A549 treated with GW870086 at 1 μM for 4 hours (cell line): ENCODE results near the gene SWAP70. TPM values are rescaled to one million over a fixed set of nuclear protein-coding genes. Genes with fewer than 3 reads are reported as not detected.

Experiments
- total RNA-seq: library from RNA; stranded (reverse); fragments of 200-300 nt; extraction: Qiagen RNA extraction; gene quantifications from 5 replicates; pipeline ENCODE4 v1.2.3, GENCODE V29; 2022; ENCODE audit warnings: low read depth

Gene SWAP70
- 24.5 to 30.0 TPM (median 28.9 TPM) in 5 replicates for total RNA-seq

DNA sequence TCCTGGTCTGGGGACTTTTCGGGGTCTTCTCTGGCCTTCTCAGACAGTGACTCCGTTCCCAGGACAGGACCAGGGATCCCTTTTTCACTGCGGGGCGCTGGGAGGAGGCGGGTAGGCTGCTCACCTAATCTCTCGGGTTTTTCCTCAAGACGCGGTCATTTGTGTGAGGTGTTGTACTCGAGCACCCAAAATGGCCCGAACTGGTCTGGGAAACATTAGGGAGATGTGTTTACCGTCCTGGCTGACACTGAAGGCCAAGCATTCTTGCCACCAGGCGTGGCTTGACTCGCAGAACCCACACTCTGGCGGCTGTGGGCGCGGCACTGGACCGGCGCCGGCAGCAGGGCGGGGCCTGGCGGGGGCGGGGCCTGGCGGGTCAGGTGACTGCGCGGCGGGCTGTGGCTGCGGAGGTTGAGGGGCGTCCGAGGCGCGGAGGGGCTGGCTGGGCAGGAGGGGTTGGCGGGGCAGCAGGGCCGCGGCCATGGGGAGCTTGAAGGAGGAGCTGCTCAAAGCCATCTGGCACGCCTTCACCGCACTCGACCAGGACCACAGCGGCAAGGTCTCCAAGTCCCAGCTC lies at the start of gene SWAP70:
TSS of gene SWAP70 (plus strand) at position 379 of the 577 bp plus-strand sequence. CDS start at position 482, 103 bp downstream.

Other genes with a start within 250 kb of the SWAP70 start
- 9.1 to 11.7 TPM (median 10.0 TPM) in 5 replicates for gene ZNF143, start 203.1 kb upstream of the SWAP70 start, total RNA-seq
- gene WEE1, start 90.4 kb upstream of the SWAP70 start, total RNA-seq, result 16.1 to 19.7 TPM (median 18.4 TPM) in 5 replicates